Natural killer cell (primary cell): Measurements from ENCODE around the gene MIXL1. TPM values are rescaled to one million over a fixed set of nuclear protein-coding genes. Genes with fewer than 3 reads are reported as not detected.
A peak's percentile ranks its signal among the peaks of the same experiment; 100 is the strongest.

Source experiments
- ATAC-seq, 3 donors: fragments of 150-1000 bp in 2 of 3; fragments of 200-7000 bp in 1 of 3; cut with Tn5 transposase; 1 replicate in 1 of 3; 2 replicates in 2 of 3; pipeline ENCODE4 v1.10.0; 2021; ENCODE audit warnings: mild to moderate bottlenecking in 2 of 3, moderate library complexity in 2 of 3
- DNase-seq, 2 donors: peaks; one replicate each; pipeline versions ENCODE4 v3.0.0 to v3.0.0-alpha.2; 2013 to 2021; ENCODE audit warnings: mixed read lengths in 1 of 2
- H3K27ac ChIP-seq: one replicate; pipeline ENCODE4 v1.5.1; 2013; ENCODE audit warnings: mild to moderate bottlenecking, low read length
- H3K27me3 ChIP-seq: one replicate; pipeline ENCODE4 v1.6.1; 2013; ENCODE audit warnings: low read length; ENCODE audit not compliant: control insufficient read depth, insufficient read depth
- H3K36me3 ChIP-seq: one replicate; pipeline ENCODE4 v1.6.1; 2013; ENCODE audit warnings: low read length; ENCODE audit not compliant: control insufficient read depth, insufficient read depth
- H3K4me1 ChIP-seq: one replicate; pipeline ENCODE4 v1.6.1; 2013; ENCODE audit warnings: low read length; ENCODE audit not compliant: control insufficient read depth, insufficient read depth
- H3K4me3 ChIP-seq: one replicate; pipeline ENCODE4 v1.5.1; 2013; ENCODE audit warnings: low read length
- H3K9me3 ChIP-seq: one replicate; pipeline ENCODE4 v1.6.1; 2013; ENCODE audit warnings: low read length; ENCODE audit not compliant: control insufficient read depth, insufficient read depth
- H3K27ac Mint-ChIP-seq, 2 donors: one replicate each; pipeline ENCODE4 v1.8.0; 2022; ENCODE audit warnings: mild to moderate bottlenecking in 2 of 2, mixed read lengths in 2 of 2, moderate library complexity in 1 of 2
- H3K27me3 Mint-ChIP-seq, 2 donors: one replicate each; pipeline ENCODE4 v1.8.0; 2022; ENCODE audit warnings: low read depth in 2 of 2, mixed read lengths in 2 of 2
- H3K36me3 Mint-ChIP-seq: one replicate; pipeline ENCODE4 v1.8.0; 2022; ENCODE audit warnings: mixed read lengths
- H3K4me1 Mint-ChIP-seq, 2 donors: one replicate each; pipeline ENCODE4 v1.8.0; 2022; ENCODE audit warnings: mixed read lengths in 2 of 2
- H3K4me3 Mint-ChIP-seq: one replicate; pipeline ENCODE4 v1.8.0; 2022; ENCODE audit warnings: mild to moderate bottlenecking, moderate library complexity, mixed read lengths
- H3K9me3 Mint-ChIP-seq, 2 donors: one replicate each; pipeline ENCODE4 v1.8.0; 2022; ENCODE audit warnings: mixed read lengths in 2 of 2
- WGBS: methylation state at CpG from one replicate; pipeline ENCODE4 v1.1.7; 2013; ENCODE audit warnings: missing lambda C conversion rate; ENCODE audit not compliant: insufficient coverage; 5-methylcytosine and 5-hydroxymethylcytosine counted together
- intact Hi-C: fragments of 100-400 bp; cut with micrococcal nuclease; formaldehyde crosslinking; loops from one replicate; pipeline ENCODE4 v1.14.2; 2022
- total RNA-seq, 4 donors: library from RNA; stranded (reverse); fragments of 120-200 nt in 1 of 4; gene quantifications; one replicate each; pipeline versions ENCODE4 v1.2.3 to v1.2.4, GENCODE V29; 2013 to 2022
- TF ChIP-seq, protein P1 (sequence below): fragments of 200-600 bp; IDR thresholded peaks from one replicate; pipeline ENCODE4 v1.8.0; 2022; ENCODE audit warnings: antibody characterized with exemption

MIXL1 gene
- total RNA-seq, 3 donors from 2014 or later (not counting 1 experiment from before 2014, with no cell fraction given), result 0.58 TPM; not detected in 2

DNA sequence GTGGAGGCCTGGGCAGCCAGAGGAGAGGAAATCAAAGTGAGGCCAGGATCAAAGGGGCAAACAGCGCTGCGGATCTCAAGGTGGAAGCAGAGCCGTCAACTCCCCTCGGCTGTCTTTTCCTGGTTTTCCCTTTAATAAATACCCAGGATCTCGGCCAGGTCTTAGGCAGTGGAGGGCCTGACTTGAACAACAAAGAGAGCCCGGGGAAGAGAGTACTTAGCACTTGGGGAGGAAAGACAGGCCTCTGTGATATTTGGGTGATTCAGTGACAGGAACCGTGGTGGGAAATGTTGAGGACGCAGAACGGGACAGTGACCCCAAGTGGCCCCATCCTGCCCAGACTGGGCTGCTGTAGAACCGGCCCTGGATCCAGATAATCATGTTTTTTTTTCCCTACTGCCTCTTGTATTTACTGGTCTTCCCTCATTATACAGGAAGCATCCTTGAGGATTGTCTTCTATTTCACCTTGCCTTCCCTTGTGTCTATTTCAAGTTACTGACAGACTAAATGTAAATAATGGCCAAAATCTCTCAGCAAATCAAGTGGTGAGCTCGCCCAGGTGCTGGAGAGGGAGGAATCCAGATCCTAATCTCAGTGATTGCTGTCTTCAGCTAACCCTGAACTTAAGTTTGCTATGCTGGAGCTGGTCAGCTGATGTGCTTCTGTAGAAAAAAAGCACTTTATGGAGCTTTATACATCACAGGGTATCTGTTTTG lies 2.8 kb upstream of the MIXL1 start:
- H3K27ac Mint-ChIP-seq, result no peak overlapping the region
- no peak overlapping the region for H3K27ac ChIP-seq
- TF ChIP-seq, protein P1, sequence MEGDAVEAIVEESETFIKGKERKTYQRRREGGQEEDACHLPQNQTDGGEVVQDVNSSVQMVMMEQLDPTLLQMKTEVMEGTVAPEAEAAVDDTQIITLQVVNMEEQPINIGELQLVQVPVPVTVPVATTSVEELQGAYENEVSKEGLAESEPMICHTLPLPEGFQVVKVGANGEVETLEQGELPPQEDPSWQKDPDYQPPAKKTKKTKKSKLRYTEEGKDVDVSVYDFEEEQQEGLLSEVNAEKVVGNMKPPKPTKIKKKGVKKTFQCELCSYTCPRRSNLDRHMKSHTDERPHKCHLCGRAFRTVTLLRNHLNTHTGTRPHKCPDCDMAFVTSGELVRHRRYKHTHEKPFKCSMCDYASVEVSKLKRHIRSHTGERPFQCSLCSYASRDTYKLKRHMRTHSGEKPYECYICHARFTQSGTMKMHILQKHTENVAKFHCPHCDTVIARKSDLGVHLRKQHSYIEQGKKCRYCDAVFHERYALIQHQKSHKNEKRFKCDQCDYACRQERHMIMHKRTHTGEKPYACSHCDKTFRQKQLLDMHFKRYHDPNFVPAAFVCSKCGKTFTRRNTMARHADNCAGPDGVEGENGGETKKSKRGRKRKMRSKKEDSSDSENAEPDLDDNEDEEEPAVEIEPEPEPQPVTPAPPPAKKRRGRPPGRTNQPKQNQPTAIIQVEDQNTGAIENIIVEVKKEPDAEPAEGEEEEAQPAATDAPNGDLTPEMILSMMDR, result no peak
- peaks cover under 1% of the 10 kb centered on the region for H3K36me3 Mint-ChIP-seq
- 87% methylated on average over 11 of the region's 11 CpGs for WGBS
- H3K36me3 ChIP-seq, result no peaks in the 10 kb centered on the region
- DNase-seq, result no peak
- peaks cover 7 to 24% of the 10 kb centered on the region in 2 donors for H3K27me3 Mint-ChIP-seq
- H3K4me3 ChIP-seq, result no peak overlapping the region
- intact Hi-C loops, result no loop called here
- no peak for ATAC-seq
- no peaks in the 10 kb centered on the region for H3K9me3 ChIP-seq
- no peaks in the 10 kb centered on the region for H3K9me3 Mint-ChIP-seq
- peaks cover 6% of the 10 kb centered on the region for H3K27me3 ChIP-seq
- no peak overlapping the region for H3K4me3 Mint-ChIP-seq
- peaks cover 12% of the 10 kb centered on the region for H3K4me1 ChIP-seq
- H3K4me1 Mint-ChIP-seq, result no peaks in the 10 kb centered on the region

DNA sequence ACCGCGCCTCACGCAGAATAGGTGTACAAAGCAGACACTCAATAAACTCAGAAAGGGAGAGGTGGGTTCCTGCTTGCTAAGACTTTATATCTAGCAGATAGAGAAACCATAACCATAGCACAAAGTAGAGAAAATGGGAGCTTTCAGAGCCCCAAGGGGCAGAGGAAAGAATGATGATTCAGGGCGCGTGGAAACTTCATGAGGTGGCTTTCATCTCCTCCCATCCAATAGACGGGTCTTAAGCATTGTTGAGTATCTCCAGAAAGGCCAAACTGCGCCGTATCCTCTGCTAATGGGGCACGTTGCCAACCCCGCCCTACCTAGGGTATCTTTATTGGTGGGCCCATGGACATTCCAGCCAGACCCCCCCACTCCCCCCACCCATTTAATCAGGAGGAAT lies 778 bp upstream of the MIXL1 start:
- Mint-ChIP-seq H3K36me3 (peaks cover 8% of the 10 kb centered on the region), H3K4me1 (no peaks in the 10 kb centered on the region), H3K9me3 (no peaks in the 10 kb centered on the region), H3K27ac (no peak overlapping the region), H3K4me3 (peak overlapping the region; percentile 45), H3K27me3 (peaks cover 15 to 30% of the 10 kb centered on the region in 2 donors)
- TF ChIP-seq, protein P1, result no peak
- Histone ChIP-seq H3K4me3 (no peak overlapping the region), H3K36me3 (no peaks in the 10 kb centered on the region), H3K27me3 (peaks cover 6% of the 10 kb centered on the region), H3K27ac (no peak overlapping the region), H3K4me1 (peaks cover 12% of the 10 kb centered on the region), H3K9me3 (no peaks in the 10 kb centered on the region)
- WGBS, result 100% methylated on average over 10 of the region's 10 CpGs
- intact Hi-C loops, result no loop called here
- ATAC-seq (no peak), DNase-seq (no peak)

- WGBS, result under 1% methylated on average over 54 of the region's 55 CpGs
- no peaks in the 10 kb centered on the region for H3K36me3 ChIP-seq
- H3K36me3 Mint-ChIP-seq, result peaks cover 8% of the 10 kb centered on the region
- H3K27ac Mint-ChIP-seq, result no peak overlapping the region
- H3K27me3 ChIP-seq, result peaks cover 6% of the 10 kb centered on the region
- peak; percentile 26 to 70 (median 43) for ATAC-seq
- no peaks in the 10 kb centered on the region for H3K9me3 ChIP-seq
- H3K4me3 ChIP-seq, result peak overlapping the region; percentile 8
- H3K4me3 Mint-ChIP-seq, result peak overlapping the region; percentile 86
- no peaks in the 10 kb centered on the region for H3K9me3 Mint-ChIP-seq
- peaks cover 12% of the 10 kb centered on the region for H3K4me1 ChIP-seq
- intact Hi-C loops, result no loop called here
- H3K27me3 Mint-ChIP-seq, result peaks cover 15 to 30% of the 10 kb centered on the region in 2 donors
- TF ChIP-seq, protein P1, result no peak
- DNase-seq, result peak in 1 of 2 donors; percentile 41
- no peaks in the 10 kb centered on the region for H3K4me1 Mint-ChIP-seq
- no peak overlapping the region for H3K27ac ChIP-seq
Observed at GRCh38 chr1:226223786-226224244, 351 bp downstream of the MIXL1 start.

- Mint-ChIP-seq H3K4me3 (peak overlapping the region; percentile 29), H3K27ac (no peak overlapping the region)
- WGBS, result 90% methylated on average over 1 of the region's 3 CpGs
Observed at GRCh38 chr1:226226601-226227000, 3.1 kb downstream of the MIXL1 start.

More at GRCh38 chr1:226226601-226227000, 3.1 kb downstream of the MIXL1 start:
- H3K4me3 ChIP-seq, result no peak overlapping the region
- H3K27me3 ChIP-seq, result peaks cover 6% of the 10 kb centered on the region
- no peaks in the 10 kb centered on the region for H3K9me3 ChIP-seq
- DNase-seq, result no peak
- Mint-ChIP-seq H3K4me1 (no peaks in the 10 kb centered on the region), H3K9me3 (no peaks in the 10 kb centered on the region), H3K27me3 (peaks cover 15 to 27% of the 10 kb centered on the region in 2 donors), H3K36me3 (peaks cover 8% of the 10 kb centered on the region)
- no peak overlapping the region for H3K27ac ChIP-seq
- no peak for ATAC-seq
- intact Hi-C loops, result no loop called here
- TF ChIP-seq, protein P1, result no peak
- H3K36me3 ChIP-seq, result no peaks in the 10 kb centered on the region
- H3K4me1 ChIP-seq, result peaks cover 12% of the 10 kb centered on the region
